GM18505 (cell line): ENCODE data around the gene FGD5.

ENCODE experiments used
- ATAC-seq: cut with Tn5 transposase; IDR thresholded peaks from one replicate; pipeline ENCODE4 v1.9.1; 2021; ENCODE audit not compliant: unreplicated experiment
- POLR2A ChIP-seq: IDR thresholded peaks from 4 replicates; pipeline ENCODE4 v1.6.1; 2011; ENCODE audit warnings: borderline replicate concordance; ENCODE audit not compliant: insufficient read depth, insufficient read length; ENCODE audit errors: extremely low read depth

Gene FGD5

DNA sequence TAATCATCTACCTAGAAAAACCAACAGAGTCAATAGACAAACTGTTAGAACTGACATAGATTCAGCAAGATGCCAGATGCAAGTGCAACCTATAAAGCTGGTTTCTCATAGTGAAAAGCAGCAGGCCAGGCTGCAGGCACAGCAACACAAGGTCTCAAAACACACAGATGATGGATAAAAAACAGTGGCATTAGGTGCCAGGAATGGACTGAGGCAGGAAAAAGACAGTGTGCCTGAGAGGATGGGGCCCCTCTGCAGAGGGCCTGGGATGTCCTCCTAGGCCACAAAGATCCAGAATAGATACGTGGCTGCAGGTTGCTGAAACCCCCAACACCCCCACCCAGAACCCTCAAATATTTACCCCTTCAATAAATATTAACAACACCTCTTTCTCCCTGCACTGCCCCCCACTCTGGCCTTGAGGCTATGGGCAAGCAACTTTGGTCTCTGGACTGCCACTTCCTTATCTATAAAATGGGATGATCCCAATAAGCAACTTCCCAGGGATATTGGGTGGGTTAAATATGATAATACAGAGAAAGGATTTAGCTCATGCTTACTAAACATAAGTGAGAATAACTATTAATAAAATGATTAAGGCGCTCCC, 35.2 kb upstream of the FGD5 start:
- no peak for TF ChIP-seq POLR2A
- no peak for ATAC-seq

DNA sequence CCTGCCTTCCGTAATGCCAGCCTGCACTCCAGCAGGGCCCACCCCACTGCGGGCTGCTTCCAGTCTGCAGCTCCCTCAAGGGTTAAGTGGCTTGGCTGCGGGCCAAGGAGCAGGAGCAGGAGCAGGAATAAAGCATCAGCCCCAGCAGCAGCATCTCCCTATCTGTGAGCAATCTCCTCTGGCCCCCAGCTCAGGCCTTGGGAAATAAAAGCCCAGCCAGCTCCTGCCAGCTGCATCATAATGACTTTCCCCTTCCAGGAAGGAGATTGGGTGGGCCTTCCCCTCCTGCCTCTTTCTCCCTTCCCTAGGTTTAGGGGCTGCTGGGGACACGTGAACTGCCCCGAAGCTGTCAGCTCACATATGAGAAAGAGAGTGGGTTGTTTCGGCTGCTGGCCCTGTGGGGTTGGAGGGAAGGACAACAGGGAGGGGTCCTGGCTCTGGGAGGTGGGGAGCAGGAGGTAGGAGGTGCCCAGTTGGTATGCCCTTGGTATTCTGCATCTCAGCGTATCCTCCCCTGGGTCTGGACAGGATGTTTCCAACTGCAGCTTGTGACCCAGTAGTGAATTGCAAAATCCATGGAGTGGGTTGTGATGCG, 34.6 kb upstream of the FGD5 start:
- ATAC-seq: no peak
- no peak for TF ChIP-seq POLR2A

DNA sequence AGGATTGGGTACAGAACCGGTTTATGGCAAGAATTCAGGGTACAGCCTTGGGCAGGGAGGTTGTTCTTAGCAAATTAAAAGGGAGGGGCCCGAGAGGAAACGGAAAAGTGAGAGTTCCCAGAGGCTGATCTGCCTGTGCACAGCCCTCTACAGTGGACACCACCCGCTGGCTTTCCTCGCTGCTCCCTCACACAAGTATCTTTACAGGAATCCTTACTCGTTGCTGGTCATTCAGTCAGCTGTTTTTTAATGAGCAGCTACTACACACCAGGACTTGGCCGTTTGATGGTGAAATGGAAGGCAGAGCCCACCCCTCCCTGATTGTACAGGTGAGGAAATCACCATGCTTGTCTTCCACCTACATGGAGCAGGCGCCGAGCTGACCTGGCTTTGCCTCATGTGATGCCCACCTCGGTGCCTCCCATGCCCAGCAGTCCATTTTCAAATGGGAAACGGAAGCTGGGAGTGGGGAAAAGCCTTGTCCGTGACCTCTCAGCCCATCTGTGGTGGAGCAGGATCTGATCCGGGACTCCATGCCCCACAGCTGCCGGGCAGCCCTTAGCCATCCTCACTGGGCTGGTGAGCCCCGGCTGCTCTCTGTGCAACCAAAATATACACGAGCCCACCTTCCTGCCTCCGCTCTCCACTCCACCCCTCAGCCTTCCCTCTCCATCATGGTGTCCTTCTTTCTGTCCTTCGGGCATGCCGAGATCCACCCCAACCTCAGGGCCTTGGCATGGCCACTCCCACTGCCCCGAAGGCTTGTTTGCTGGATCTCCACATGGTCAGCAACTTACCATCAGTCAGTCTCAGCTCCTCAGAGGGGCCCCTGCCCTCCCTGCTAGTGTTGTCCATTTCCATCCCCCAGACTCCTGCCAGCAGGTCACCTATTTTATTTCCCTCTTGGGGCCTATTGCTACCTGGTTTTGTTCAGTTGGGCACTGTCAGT, 33.3 kb upstream of the FGD5 start:
- no peak for ATAC-seq
- TF ChIP-seq POLR2A: no peak

DNA sequence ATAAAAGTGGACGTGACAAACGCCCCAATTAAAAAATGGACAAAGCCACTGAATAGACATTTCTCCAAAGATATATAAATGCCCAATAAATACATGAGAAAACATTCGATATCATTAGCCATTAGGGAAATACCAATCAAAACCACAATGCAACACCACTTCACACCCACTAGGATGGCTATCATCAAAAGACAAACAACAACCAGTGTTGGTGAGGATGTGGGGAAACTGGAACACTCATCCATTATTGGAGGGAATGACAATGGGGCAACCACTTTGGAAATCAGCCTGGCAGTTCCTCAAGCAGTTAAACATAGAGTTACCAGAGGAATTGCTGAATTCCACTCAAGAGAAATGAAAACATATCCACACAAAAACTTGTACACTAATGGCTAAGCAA, 32.4 kb upstream of the FGD5 start:
- no peak for TF ChIP-seq POLR2A
- no peak for ATAC-seq

DNA sequence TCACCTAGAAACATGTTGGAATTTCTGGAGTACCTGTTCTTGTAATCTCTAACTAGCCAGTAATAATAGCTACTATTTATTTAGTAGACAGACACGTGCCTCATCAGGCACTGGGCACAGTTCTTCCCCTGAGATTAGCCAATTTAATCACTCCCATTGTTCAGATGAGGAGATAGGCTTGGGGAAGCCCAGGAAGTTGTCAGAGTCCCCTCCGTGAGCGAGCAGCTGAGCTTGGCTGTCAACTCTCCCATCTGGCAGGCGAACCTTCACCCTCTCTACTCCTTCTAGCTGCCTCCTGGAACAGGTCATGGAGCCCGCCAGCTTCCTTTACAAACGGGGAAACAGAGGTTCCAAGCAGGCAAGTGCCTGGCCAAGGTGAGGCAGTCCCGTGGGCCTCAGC, 31.1 kb upstream of the FGD5 start:
- ATAC-seq: no peak
- TF ChIP-seq POLR2A: no peak

DNA sequence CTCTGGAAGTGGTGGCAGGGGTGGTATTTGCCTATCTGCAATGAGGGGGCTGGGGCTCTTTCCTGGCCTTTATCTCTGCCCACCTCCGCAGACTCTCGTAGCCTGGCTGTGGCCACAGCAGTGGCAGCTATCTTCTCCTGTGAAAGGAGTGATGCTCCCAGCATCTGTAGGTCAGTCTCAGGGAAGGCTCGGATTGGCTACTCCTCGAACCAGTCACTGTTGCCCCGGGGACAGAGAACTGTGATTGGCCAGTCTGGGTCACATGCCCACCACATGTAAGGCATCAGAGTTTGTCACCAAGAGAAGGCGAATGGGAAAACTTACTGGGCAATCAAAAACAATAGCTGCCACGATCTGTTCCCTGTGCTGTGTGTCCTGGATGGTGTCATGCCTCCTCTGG, 30.1 kb upstream of the FGD5 start:
- TF ChIP-seq POLR2A: no peak
- ATAC-seq: no peak

DNA sequence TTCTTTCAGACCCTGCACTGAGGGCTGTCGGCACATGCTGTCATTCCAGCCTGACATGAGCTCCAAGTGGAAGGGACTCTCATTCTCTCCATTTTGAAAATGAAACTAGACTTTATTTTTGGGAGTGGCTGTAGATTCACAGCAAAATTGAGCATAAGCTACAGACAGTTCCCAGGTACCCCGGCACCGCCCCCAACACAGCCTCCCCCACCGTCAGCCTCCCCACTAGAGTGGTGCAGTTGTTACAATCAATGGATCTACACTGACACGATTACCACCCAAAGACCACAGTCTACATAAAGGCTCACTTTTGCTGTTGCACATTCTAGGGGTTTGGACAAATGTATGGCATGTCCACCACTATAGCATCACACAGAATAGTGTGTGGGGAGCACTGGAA, 29.5 kb upstream of the FGD5 start:
- no peak for ATAC-seq
- TF ChIP-seq POLR2A: no peak

DNA sequence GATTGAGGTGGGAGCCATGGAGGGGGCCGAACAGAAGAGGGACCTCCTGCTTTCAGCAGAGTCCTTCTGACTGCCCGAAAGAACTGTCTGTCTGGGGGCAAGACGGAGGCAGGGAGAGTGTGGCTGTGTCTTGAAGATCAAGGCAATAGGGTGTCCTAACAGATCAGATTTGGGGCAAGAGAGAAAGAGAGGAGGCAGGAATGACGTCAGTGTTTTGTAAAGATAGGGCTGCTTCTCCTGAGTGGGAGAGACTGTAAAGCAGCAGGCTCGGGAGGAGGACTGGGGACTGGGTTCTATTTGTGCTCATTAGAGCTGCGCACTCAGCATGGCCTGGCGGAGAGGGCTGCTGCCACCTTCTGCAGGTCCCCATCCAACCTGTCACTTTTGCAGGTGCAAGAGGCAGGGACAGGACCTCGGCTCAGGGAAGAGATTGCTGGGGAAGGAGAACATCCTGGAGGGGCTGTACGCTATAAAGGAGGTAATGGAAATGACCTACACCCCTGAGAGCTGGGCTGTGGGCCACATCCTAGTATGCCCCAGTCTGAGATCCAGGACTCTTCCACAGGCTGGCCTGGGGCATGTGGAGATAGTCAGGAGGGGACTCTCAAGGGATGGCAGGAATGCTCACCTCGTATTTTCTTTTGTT, 29.0 kb upstream of the FGD5 start:
- TF ChIP-seq POLR2A: no peak
- ATAC-seq: no peak

DNA sequence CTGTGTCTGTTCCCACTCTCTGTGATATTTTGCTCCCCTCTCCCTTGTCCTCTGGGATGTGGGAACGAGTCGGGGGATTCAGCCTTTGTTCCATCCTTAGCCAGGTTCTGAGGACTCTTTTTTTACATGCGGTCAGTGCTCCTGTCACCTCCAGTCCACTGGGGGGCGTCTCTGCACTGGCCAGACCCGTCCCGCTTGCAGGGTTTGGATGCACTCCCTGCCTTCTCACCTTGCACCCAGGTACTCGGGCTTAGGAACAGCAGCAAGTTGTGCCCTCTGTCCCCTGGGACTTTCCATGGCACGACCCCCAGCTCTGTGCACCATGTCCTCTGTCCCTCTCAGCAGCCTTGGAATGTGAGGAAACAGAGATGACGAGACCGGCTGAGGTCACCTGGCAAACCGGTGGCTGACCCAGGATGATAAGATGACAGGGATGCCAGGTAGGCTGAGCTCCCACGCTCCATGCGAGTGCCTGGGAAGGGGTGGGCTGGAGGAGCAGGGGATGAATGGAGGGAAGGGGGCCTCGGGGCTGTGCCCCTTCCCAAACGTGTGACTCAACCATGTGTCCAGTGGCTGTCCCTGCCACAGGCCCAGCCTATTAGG, 27.3 kb upstream of the FGD5 start:
- no peak for TF ChIP-seq POLR2A
- ATAC-seq: no peak

DNA sequence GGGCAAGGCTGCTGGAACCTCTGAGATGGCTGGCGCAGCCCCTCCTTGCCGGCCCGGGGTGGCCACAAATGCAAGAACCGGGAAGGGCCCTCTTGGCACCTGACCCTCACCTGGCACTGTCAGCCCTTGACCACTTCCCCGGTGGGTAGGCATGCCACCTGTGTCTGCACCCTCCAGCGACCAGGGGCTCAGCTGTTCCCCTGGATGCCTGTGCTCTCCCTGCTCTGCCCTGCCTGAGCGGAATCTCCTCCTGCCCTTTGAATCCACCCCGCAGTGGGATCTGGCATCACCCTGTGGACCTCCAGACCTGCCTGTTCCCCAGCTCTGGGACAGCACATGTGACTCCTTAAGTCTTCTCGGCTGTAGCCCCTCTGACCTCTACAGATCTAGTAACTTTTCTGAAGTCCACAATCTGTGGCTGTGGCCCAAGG, 26.1 kb upstream of the FGD5 start:
- no peak for TF ChIP-seq POLR2A
- no peak for ATAC-seq

DNA sequence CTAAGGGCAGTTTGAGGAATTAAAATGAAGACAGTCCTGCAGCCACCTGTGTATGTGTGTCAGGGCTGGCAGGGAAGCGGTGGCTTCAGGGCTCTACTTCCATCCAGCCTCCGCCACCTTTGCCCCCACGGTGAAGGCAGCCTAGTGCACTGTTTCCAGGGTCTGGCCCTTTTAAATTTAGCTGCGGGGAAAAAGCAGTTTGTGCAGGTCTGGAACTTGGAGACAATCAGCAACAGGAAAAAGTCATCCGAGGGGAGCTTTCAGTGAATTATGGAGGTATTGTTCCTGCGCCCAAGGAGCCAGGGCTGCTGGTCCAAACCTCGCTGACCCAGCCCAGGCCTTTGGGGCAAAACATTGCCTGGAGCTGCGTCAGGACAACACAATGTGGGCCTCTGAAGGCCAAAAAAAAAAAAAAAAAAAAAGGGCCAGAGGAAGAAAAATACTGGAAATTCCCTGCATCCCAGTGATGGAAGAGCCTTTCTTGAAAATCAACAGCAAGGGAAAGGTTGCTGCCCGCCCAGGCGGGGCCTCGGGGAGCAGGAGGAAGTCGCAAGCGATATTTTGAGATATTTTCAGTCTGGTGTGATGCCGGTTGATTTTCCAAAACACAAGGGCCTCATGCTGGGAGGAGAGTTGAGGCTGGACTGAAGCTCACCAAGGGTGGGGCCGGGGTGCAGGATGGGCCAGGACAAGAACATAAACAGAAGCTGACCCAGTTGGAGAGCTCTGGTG, 25.5 kb upstream of the FGD5 start:
- ATAC-seq: no peak
- no peak for TF ChIP-seq POLR2A

DNA sequence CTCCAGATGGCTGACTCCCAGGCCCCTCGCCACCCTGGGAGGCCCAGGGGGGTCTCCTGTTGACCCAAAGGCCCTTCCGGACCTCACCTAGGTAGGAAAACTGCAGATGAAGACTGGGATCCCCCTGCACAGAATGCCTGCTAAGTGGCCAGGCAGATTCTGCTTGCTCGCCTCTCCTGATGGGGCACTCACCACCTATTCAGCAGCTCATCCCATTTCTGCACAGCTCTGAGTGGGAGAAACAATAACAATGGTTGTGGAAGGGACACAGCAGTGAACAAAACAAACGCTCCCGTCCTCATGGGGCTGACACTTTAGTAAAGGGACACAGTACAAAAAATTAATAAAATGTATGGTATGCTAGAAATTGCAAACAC, 24.9 kb upstream of the FGD5 start:
- no peak for TF ChIP-seq POLR2A
- ATAC-seq: no peak
